HG03442 (cell line): Measurements from ENCODE around the gene FAM210A.
"Not testable (repeated sequence)": the region's sequence is repeated elsewhere in the genome, so short reads cannot be mapped to it uniquely, and the experiment has no call there.

Source experiments
- ATAC-seq: cut with Tn5 transposase; IDR thresholded peaks from one replicate; pipeline ENCODE4 v1.9.1; 2021; ENCODE audit warnings: mild to moderate bottlenecking, moderate library complexity; ENCODE audit not compliant: unreplicated experiment

FAM210A gene, protein sequence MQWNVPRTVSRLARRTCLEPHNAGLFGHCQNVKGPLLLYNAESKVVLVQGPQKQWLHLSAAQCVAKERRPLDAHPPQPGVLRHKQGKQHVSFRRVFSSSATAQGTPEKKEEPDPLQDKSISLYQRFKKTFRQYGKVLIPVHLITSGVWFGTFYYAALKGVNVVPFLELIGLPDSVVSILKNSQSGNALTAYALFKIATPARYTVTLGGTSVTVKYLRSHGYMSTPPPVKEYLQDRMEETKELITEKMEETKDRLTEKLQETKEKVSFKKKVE

DNA sequence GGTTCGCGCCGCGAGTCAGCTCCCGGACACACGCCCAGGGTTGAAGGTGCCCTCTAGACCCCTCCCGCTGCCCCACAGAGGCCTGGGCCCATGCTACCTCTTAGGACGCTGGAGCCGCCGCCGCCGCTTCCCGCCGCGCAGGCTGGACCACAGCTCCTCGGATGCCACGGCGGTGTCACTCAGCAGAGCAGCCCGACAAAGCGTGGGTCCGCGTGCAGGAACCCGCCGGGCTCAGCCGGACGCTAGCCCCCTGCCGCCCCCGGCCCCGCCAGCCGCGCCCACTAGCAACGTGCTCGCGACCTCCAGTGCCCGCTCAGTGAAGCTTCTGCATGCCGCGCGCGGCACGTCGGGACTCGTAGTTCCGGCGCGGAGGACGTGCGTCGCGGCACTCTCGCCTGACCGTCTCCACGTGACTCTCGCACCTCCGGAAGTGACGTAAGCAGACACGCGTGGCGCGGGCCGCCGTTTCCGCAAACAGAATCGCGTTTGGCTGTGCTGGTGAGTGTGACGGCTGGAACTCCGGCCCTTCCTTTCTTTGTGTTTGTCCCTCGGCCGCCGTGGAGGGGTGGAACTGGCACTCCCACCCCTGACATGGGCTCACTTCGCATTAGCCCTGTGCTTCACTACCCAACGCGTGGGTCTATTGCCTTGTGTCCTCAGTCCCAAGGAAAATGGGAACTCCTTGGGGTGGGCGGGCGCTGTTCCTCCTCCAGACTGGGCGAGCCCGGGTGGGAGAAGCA is at the start of gene FAM210A, which contains the start of gene RNMT:
TSS of gene FAM210A (minus strand) at position 327 of the 740 bp plus-strand sequence. CDS start 44,481 bp downstream, outside the sequence.
TSS of gene RNMT (plus strand) at position 442 of the 740 bp plus-strand sequence. CDS start 4,845 bp downstream, outside the sequence.
- ATAC-seq, result peak; percentile 88

DNA sequence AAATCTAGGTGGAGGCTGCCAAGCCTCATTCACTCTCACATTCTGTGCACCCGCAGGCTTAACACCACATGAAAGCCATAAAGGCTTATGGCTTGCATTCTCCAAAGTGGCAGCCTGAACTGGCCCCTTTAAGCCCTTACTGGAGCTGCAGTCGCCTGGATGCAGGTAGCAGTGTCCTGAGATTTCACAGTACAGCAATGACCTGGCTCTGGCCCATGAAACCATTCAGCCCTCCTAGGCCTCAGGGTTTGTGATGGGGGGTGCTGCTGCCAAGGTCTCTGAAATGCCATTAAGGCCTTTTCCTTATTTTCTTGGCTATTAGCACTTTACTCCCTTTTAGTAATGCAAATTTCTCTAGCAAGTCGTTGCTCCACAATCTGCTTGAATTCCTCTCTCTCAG is 48.7 kb upstream of the FAM210A start:
- ATAC-seq, result no peak

DNA sequence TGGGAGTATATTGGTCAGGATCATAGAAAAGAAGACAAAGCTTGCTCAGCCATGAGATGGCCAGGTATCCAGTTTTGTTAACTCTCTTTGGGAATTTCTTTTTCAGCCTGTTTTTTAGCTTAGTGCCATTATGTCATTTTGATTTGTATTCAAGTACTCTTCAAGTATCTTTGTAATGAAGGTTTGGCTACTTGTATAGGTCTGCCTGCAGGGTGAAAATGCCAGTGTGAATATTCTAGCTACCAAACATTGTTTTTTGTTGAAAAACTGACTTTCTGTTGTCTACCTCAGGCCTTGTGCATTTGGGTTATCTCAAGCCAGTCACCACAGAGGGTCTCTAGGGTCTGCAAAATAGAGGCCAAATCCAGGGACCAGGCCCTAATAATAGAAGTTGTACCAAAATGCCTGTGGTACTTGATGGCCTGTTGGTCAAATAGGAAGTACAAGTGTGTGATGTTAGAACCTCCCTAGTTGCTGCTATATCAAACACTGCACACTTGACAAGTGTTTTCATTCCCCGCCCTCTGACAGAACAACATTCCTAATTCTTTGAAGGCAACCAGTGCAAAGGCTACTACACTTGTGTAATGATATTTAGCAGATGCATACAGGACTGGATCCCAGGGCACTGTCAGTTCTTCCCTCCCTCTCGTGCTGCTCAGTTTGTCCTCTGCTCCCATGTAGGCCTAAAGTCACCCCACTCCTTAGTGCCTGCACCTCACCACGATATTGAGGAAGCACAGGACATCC is 36.5 kb upstream of the FAM210A start:
- ATAC-seq, result no peak

DNA sequence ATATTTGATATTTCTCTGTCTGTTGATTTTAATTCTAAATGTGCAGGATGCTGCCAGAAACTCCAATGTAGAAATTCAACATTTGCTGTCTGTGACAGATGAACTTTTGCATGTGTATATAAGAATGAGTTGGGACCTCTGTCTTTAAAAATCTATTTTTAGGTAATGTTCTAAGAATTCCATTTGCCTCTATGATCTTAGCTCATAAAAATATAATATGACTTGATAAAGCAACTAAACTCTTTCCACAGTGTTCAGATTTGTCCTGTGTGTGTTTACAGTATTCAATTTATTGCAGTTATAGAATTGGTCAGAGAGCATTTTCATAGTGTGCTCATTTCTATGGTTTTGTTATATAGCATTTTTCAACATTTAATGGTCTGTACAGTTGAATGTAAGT is 33.7 kb upstream of the FAM210A start:
- ATAC-seq, result no peak

DNA sequence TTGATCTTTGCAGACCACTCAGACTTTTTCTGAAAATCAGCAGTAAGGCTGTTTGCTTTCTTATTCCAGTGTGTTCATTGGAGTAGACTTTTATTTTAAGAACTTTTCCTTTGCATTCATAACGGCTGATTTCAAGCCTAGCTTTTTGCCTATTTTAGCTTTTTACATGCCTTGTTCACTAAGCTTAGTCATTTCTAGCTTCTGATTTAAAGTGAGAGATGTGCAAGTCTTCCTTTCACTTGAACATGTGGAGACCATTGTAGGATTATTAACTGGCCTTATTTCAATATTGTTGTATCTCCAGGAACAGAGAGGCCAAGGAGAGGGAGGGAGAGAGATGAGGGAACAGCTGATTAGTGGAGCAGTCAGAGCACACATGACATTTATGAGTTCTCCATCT is 32.3 kb upstream of the FAM210A start:
- no peak for ATAC-seq

DNA sequence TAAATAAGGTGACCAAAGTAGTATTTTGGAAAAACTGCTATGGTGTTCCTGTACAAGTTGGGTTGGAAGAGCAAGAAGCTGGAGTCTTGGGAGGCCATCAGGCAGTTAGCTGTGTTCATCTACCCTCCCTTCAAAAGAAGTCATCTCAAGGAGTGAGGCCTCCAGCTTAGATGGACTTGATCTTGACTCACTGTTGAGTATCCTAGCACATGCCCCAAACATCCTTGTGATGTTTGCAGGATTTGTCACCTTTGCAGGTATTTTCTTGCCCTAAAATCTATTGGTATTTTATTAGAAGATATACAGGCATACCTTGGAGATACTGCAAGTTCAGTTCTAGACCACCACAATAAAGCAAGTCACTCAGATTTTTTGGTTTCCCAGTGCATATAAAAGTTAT is 30.3 kb upstream of the FAM210A start:
- no peak for ATAC-seq

DNA sequence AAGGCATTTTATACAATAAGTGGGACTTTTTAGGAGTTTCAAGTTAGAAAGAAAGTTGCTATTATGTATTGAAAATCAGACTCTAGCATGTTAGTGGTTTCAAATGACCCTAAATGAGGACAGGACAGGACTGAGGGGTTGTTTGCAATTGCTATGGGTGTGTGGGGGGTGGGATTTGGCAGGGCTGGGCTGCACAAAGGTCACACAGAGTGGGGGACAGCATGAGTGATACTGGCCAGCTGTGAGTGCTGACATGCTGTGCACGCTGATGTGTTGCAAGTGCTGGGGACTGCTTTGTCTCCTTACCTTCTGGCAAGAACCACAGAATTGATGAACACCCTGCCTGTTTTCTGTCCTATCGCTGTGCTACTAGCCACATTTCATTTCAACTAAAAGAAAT is 29.9 kb upstream of the FAM210A start:
- ATAC-seq, result no peak

DNA sequence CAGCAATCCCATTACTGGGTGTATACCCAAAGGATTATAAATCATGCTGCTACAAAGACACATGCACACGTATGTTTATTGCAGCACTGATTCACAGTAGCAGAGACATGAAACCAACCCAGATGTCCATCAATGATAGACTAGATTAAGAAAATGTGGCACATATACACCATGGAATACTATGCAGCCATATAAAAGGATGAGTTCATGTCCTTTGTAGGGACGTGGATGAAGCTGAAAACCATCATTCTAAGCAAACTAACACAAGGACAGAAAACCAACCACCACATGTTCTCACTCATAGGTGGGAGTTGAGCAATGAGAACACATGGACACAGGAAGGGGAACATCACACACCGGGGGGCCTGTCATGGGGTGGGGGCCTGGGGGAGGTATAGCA is 25.2 kb upstream of the FAM210A start:
- not testable (repeated sequence) for ATAC-seq

DNA sequence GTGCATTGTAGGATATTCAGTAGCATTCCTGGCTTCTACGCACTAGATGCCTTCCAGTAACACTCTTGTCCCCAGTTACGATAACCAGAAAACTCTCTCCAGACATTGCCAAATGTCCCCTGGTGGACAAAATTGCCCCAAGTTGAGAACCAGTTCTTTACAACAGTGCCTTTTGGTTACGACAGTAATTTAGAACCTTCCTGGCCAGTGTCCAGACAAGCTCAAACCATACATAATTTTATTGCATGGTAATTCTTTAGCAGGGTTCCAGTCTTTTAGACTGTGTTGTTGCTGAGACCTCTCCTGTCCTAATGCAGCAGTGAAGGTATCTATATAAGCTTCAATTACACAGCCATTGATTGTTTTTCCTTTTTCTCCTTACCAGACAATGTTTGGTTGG is 20.3 kb upstream of the FAM210A start:
- ATAC-seq, result no peak

DNA sequence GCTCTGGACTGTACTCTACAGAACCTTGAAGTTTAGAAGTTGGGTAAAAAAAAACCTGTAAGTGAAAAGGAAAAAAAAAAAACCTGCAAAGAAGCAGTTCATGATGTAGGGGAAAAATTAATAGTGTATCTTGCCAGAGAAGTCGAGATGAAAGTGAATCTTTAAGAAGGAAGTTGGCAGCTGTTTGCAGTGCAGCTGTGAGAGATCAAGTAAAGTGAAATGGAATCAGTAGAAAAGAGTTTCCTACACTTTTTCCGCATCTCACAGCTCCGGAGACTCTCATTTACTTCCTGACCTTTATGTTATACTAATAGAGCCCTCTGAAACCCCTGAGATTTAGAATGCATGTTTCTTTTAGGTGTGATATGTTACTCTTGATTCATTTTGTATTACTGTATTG is 19.3 kb upstream of the FAM210A start:
- no peak for ATAC-seq

DNA sequence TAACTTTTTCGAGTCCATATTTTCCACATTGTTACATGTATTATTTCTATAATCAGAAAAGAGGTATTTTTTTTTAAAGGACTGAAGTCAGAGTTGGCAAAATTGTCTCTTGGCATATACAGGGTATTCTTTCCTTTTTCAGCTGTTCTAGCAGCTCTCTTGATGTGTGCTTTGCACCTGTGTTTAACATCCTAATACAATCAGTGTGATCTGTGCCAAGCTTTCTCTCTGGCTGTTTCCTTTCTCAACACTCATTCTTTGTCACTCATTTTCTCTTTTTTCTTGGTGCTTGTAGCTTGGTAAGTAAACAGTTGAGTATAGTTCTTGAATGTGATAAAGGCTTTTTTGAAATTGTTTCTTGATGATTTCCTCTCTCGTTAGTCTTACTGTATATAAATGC is 9.3 kb upstream of the FAM210A start:
- no peak for ATAC-seq

DNA sequence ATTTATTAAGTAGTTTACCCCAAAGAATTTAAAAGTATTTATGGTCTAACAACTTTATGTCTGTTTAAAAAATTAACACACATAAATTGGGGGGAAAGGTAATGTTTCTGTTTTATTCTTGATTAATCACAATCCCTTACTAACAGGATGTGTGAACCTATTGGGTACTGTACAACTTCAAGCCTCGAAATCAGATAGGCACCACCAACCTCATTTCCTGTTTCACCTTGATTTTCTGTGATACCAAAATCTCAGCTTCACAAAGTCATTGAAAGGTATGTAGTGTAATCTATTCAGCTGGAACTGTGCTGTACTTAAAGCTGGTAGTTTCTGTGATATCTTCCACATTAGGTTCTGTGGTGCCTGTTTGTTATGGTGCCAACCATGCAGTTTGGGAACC is 4.1 kb upstream of the FAM210A start:
- no peak for ATAC-seq

DNA sequence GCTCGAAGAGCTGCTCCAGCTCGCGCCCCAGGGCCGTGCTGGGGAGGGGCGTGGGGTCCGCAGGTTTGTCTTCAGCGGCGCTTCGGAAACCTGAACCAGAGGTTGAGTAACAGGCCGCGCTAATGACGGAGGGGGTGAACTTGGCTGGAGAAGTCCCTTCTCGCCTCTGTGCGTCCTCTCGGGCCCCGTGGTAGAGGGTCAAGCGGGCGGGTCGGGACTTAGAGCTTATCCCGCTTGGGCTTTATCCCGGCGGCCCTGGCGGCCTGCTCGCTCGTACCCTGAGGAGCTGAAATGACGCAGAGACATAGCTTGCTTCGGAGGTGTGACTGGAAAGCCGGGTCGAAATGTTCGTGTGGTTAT is 594 bp upstream of the FAM210A start:
- peak; percentile 17 for ATAC-seq

DNA sequence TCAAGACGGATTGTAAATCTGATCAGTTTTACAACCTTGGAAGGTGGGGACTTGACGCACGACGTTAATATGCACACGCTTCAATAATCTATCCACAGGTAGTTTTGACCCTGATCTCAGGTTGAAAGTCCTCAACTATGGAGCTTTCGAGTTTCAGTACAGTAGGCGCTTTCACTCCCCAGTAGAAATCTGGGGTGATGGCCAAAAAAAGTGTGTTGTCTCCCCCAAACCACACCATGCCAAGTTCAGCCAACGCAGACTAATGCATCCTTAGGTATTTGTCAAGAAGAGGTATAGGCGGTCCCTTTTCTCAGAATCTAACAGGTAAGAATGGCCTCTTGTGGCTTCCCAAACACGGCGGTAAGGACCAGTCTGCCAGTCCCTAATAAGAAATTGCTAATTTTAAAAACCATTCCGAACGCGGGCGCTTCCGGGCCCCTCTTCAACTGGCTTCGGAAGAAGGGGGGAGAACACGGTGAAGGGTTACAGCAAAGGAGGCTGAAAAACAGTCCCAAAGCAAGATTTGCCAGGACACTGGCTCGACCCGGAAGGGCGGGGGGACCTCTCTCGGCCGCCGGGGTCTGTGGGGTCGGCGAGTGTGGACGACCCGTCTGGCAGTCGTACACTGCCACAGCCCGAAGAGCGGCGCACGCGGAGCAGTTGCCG is 659 bp downstream of the FAM210A start:
- ATAC-seq, result no peak

DNA sequence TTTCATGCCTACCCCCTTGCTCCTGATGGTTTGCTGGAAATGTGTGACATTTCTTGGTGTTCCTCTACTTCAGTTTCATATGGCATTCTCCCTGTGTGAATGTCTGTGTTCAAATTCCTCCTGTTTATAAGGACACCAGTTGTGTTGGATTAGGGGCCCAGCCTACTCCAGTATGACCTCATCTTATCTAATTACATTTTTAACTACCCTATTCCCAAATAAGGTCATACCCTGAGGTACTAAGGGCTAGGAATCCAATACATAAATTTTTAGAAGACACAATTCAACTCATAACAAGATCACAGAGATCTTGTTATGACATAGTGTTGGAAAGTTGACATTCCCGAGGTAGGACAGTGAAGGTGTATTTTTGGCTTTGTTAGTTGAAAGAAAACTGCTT is 5.5 kb downstream of the FAM210A start:
- no peak for ATAC-seq

DNA sequence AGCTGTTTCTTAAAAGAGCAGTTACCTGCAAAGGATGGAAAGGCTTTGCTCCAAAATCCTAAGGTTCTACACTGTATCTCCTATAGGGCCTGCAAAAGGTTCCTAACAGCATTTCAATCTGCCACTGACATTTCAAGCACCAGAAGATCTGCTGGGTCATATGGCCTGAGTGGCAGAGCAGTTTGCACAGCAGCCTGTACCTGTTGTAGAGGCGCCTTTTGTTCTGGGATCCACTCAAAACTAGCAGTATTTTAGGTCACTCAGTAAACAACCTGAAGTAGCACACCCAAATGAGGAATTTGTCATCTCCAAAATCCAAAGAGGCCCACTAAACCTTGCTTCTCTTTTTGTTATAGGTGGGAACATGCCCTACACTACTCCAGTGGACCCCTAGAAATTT is 6.2 kb downstream of the FAM210A start:
- ATAC-seq, result no peak

DNA sequence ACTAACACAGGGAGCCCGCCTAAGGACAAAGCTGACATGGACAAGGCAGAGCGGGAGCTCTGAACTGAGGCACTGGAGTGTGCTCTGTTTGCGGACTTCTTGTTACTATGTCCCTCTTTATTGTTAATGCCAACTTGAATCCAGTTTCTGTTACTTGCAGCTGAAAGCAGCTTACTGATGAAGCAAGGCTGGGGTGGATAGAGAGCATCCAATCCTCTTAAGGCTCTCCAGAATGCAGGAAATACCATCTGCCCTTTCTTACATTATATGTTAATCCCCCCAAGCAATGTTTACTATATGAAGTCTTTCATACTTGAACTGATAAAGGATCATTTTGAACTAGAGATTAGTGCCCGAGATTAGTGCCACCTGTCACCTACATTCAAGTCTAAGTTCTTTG is 9.4 kb downstream of the FAM210A start:
- ATAC-seq, result no peak

DNA sequence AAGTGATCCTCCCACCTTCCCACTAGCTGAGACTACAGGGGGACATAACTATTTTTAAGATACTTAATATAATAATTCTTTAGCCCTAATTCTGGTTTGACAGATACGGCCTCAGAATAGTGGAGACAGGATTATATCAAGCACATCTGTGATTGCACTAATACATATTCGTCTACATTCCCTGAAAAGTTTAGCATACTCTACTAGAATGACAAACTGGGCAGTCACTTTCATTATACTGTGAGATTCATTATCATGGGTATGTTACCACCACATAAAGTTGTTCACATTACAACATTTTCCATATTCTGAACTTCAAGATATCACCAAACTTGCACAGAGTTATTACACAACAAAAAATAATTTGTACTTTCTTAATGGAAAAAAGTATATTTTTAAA is 11.0 kb downstream of the FAM210A start:
- ATAC-seq, result no peak

DNA sequence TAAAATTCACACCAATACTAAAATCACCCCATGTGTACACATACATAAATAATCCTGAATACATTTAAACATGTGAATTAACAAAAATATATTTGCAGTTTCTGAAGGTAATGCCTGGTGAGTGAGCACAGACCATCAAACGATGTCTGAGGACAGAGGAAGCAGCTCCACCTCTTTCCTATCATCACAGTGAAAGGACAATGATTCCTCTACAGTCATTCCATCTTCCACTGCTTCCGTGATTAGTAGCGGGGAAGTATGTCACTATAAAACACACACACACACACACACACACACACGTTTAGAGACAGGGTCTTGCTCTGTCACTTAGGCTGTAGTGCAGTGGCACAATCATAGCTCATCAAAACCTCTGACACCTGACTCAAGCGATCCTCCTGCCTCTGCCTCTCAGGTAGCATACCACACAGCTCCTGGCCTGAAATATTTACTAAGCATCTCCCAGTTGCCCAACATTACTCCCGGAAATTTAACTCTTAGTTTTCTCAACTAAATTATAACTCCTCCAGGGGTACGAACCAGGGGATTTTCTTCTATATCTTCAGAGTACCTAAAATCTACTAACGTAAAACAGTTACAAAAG is 12.8 kb downstream of the FAM210A start:
- ATAC-seq, result no peak

DNA sequence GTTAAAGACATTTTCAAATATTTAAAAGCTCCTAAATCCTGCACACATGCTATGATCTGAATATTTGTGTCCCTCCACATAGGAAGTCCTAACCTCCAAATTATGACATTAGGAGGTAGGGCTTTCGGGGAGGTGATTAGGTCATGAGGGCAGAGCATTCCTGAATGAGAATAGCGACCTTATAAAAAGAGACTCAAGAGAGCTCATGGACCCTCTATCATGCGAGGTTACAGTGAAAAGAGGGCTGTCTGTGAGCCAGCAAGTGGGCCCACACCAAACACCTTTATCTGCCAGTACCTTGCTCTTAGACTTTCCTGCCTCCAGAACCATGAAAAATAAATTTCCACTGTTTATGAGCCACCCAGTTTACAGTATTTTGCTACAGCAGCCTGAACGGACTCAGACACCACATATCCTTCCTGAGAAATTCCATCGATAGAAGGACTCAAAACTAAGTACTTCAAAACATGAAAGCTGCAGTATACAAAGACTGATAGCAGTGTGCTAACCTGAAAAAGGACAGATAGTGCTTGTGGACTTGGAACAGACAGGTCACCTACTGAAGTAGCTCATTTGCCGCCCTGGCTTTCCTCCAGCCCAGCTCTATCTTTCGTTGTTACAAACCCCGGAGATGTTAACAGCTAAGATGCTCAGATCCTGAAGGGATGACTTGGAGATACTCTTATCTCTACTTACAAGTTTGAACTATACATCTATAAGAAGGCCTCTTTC is 13.8 kb downstream of the FAM210A start:
- no peak for ATAC-seq
